GM21528 (cell line): ENCODE results near the gene TMED1.
"Not testable (repeated sequence)": the region's sequence is repeated elsewhere in the genome, so short reads cannot be mapped to it uniquely, and the experiment has no call there.

ENCODE experiments used
- ATAC-seq: cut with Tn5 transposase; IDR thresholded peaks from one replicate; pipeline ENCODE4 v1.9.1; 2021; ENCODE audit warnings: mild to moderate bottlenecking, moderate library complexity; ENCODE audit not compliant: unreplicated experiment, low FRiP score

Gene TMED1, protein sequence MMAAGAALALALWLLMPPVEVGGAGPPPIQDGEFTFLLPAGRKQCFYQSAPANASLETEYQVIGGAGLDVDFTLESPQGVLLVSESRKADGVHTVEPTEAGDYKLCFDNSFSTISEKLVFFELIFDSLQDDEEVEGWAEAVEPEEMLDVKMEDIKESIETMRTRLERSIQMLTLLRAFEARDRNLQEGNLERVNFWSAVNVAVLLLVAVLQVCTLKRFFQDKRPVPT

DNA sequence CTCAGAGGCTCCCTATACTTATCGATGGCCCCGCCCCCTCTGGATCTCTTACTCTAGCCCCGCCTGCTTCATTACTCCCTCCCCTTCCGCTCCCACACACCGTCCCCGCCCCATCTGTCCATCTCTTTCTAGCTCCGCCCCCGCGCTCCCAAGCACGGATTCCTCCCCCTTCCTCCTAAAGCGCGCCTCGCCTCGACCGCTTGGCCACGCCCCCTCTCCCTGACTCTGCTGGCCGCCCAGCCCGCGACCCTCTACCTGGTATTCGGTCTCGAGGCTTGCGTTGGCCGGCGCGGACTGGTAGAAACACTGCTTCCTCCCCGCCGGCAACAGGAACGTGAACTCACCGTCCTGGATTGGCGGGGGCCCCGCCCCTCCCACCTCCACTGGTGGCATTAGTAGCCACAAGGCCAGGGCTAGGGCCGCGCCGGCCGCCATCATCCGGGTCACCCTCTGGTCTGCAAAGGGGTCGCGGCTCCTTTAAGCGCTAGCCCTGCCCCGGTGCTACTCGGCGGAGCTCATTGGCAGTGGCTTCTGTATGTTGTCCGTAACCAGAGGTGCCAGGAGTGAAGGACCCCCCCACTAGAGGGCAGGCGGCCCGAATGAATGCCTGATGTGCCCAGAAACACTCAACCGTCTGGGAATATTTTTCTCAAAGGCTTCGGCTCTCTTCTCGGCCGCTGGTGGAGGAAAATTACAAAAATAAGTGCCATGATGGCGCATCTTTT, at the start of gene TMED1:
Gene TMED1, minus strand, starts transcription at position 459 of the 725 bp plus-strand sequence. Its CDS starts 21 bp downstream, at position 438.
- peak; percentile 65 for ATAC-seq

DNA sequence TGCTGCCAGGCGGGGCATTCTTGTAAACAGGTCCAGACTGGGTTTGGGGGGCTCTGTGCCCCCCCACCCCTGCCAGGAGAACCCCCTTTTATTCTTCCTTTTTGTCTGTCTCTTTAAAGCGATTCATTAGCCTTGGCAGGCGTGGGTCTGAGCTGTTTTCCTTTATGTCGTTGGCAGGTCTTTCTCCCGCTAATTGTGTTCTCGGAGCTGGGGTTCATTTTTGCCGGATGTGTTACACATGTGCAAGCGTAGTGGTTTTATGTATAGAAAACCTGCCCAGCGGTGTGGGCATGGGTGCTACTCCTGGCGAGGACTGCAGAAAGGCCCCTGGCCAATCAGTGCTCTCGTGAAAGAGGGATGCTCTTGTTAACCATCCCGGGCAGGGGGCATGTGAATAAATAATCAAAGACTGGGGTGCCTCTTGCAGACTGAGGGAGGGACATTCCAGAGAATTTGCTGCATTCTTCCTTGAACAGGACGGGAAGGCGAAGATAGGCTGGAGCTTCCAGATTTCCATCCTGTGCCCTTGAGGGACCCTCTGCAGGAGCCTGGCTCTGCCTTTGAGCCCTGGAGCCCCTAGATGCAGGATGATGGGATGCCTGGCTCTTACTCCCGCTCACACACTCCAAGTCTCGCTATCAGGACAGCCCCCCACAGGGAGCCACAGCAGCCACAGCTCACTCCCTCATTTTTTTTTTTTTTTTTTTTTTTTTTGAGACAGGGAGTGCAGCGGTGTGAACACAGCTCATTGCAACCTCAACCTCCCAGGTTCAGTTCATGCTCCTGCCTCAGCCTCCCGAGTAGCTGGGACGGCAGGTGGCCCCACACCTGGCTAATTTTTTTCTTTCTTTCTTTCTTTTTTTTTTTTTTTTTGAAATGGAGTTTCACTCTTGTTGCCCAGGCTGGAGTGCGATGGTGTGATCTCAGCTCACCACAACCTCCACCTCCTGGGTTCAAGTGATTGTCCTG, 49.5 kb upstream of the TMED1 start:
- no peak for ATAC-seq

DNA sequence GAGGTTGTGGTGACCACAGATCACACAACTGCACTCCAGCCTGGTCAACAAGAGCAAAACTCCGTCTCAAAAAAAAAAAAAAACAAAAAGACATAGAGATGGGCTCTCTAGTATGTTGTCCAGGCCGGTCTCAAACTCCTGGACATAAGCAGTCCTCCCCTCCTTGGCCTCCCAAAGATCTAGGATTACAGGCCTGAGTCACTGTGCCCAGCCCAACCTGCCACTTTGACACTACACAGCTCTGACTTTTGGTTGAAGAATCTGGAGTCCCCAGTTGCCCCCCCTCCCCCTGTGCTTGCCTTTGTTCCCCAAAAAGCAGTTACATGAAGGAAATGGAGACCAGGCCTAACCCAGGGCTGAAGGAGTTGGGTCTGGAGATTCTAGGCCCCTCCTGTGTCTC, 48.3 kb upstream of the TMED1 start:
- no peak for ATAC-seq

- no peak for ATAC-seq
Observed at GRCh38 chr19:10882108-10882457, 46.1 kb upstream of the TMED1 start.

- no peak for ATAC-seq
Observed at GRCh38 chr19:10881403-10882107, 45.5 kb upstream of the TMED1 start.

DNA sequence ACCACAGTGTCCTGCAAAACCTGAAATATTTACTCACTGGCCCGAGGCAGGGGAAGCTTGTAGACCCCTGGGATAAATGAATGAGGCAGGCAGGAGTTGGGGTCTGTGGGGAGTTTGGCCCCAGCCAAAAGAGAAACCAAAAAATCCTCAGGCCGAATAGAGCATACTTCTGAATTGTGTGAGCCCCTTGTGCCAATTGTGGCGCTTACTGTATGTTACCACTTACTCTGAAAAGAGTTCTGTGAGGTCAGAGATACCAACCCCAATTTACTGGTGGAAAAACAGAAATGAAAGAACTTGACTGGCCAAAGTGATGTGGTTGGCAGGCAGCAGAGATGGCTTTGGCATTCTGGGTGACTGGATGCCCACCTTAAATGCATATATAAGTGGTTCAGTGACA, 42.2 kb upstream of the TMED1 start:
- no peak for ATAC-seq

DNA sequence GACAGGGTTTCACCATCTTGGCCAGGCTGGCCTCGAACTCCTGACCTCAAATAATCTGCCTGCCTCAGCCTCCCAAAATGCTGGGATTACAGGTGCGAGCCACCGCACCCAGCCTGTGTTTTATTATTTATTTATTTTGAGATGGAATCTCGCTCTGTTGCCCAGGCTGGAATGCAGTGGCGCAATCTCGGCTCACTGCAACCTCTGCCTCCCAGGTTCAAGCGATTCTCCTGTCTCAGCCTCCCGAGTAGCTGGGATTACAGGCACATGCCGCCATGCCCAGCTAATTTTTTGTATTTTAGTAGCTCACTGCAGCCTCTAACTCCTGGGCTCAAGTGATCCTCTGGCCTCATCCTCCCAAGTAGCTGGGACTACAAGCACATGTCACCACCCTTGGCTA, 41.6 kb upstream of the TMED1 start:
- ATAC-seq: not testable (repeated sequence)

GRCh38 chr19:10876459-10877240, 40.6 kb upstream of the TMED1 start:
- peak; percentile 42 for ATAC-seq

DNA sequence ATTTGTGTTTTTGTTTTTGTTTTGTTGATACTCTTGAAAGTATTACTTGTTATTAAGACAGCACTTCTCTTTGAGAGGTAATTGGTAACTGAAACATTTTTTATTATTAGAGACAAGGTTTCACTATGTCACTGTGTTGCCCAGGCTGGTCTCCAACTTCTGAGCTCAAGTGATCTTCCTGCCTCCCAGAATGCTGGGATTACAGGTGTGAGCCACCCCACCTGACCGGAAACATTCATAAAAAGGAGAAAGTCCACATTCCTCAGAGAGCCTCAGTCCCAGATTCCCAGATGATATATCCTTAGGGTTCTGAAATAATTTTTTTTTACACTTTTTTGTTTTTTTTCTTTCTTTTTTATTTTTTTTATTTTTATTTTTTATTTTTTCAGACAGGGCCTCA, 38.0 kb upstream of the TMED1 start:
- no peak for ATAC-seq

DNA sequence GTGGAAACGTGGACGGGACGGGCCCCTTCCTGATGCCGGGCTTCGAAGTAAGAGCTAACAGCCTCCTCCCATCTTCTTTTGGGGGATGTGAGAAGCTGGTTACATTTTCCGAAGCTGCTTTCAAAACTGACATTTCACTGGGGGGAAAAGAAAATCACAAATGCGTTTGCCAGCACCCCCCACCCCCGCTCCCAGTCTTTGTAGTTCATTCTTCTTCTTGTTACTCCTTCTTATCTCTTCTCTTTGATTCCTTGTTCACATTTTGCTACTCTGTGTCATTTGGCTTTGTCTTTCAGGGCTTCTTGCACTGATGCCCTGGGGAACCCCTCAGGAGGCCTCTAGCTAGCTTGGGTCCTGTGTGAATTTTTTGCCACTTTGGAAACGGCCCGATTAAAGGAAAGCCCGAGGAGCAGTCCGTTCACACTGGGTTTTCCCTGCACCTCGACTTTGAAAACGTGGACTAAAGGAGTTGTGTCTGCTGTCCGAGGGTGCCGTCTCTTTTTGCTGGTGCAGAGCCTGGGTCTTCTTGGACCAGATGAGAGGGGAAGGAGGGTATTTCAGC, 36.6 kb upstream of the TMED1 start:
- ATAC-seq: no peak

- ATAC-seq: peak; percentile 4
Observed at GRCh38 chr19:10871711-10872545, 35.9 kb upstream of the TMED1 start.

DNA sequence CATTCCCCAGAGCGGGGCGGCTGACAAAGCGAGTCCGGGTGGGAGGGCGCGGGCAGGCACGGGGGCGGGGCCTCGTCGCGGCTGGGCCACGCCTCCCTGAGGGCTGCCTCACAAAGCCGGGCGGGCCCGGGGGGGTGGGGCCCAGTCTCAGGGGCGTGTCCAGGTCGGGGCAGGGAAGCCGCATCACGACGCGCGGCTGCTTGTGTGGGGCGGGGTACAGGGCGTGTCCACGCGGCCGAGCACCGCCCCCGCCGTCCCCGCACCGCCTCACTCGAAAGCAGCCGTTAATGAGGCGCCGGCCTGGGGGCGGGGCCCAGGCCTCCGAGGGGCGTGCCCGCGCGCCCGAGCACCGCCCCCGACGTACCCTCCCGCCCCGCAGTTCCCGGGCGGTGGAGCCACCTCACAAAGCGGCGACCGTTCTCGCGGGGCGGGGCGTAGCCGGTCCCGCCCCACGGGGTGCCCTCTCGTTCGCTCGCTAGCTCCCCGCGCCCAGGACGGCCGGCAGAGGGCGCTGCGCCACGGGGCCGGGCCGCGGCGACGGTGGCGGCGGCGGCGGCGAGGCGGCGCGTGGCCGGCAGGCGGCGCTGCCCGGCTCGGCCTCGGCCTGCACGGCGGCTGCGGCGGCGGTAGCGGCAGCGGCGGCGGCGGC, 35.1 kb upstream of the TMED1 start, which contains the start of gene CARM1:
Gene CARM1, plus strand, starts transcription at position 599 of the 649 bp plus-strand sequence. CDS start 150 bp downstream, outside the sequence.
- ATAC-seq: peak; percentile 68

- ATAC-seq: no peak
Observed at GRCh38 chr19:10870501-10870954, 34.5 kb upstream of the TMED1 start.

DNA sequence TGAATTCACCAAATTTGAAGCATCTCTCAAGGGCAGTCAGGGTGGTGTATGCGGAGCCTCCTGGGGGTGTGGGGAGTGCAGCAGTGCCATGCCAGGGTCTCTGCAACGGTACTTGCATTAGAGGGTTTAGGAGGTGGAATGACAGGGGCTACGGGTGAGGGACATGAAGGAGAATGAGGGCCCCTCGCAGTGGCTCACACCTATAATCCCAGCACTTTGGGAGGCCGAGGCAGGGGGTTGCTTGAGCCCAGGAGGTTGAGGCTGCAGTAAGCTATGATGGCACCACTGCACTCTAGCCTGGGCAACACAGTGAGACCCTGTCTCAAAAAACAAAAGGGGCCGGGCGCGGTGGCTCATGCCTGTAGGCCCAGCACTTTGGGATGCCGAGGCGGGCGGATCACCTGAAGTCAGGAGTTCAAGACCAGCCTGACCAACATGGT, 33.9 kb upstream of the TMED1 start:
- not testable (repeated sequence) for ATAC-seq

GRCh38 chr19:10868872-10869547, 33.0 kb upstream of the TMED1 start:
- ATAC-seq: no peak

DNA sequence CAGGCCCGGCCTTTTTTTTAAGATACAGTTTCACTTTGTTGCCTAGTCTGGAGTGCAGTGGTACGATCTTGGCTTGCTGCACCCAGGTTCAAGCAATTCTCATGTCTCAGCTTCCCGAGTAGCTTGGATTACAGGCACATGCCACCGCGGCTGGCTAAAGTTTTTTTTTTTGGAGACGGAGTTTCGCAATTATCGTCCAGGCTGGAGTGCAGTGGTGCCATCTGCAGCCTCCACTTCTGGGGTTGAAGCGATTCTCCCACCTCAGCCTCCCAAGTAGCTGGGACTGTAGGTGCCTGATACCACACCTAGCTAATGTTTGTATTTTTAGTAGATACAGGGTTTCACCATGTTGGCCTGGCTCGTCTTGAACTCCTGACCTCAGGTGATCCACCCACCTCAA, 30.5 kb upstream of the TMED1 start:
- no peak for ATAC-seq

DNA sequence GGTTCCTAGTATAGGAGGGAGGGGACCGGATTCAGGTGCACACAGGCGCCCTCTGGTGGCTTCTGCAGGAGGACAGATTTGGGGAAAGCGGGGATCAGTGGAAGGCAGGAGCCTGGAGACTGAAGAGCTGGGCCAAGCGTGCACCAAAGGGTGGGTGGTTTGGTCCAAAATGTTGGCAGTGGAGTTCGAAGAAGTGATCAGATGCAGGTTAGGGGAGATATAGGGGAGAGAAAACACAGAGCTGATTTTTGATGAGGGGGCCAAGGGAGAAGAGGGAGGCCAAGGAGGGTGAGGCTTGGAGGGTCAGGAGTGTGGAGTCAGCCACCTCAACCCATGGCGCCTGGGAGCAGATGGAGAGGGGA, 28.5 kb upstream of the TMED1 start:
- no peak for ATAC-seq
